Naive thymus-derived CD4-positive, alpha-beta T cell (primary cell): ENCODE data around the gene DIAPH2. TPM values are rescaled to one million over a fixed set of nuclear protein-coding genes. Genes with fewer than 3 reads are reported as not detected.
A peak's percentile ranks its signal among the peaks of the same experiment; 100 is the strongest.
"Not testable (repeated sequence)": the region's sequence is repeated elsewhere in the genome, so short reads cannot be mapped to it uniquely, and the experiment has no call there.

Experiments used
- ATAC-seq: fragments of 150-1000 bp; cut with Tn5 transposase; 2 replicates; pipeline ENCODE4 v1.10.0; 2021; ENCODE audit warnings: mild to moderate bottlenecking, moderate library complexity
- CTCF ChIA-PET: fragments of 350-600 bp; sonication (Branson Sonifier 250); formaldehyde crosslinking; loops from one replicate; lab custom pipeline; 2021; ENCODE audit warnings: antibody characterized with exemption; lab: Charles Lee
- POLR2A ChIA-PET: fragments of 350-600 bp; sonication (Branson Sonifier 250); formaldehyde crosslinking; loops from one replicate; lab custom pipeline; 2021; ENCODE audit warnings: antibody characterized with exemption, inconsistent platforms; lab: Charles Lee
- DNase-seq, 9 donors: peaks; one replicate each; pipeline versions ENCODE4 v3.0.0 to v3.0.0-alpha.2; 2020 to 2022; ENCODE audit warnings: mixed read lengths in 1 of 9
- H3K27ac ChIP-seq: one replicate; pipeline ENCODE4 v1.7.0; 2013; ENCODE audit warnings: mild to moderate bottlenecking, low read depth, low read length, moderate library complexity
- H3K27me3 ChIP-seq, 2 donors: one replicate each; pipeline ENCODE4 v1.7.0; 2013; ENCODE audit warnings: low read length in 2 of 2, mild to moderate bottlenecking in 2 of 2, moderate library complexity in 2 of 2; ENCODE audit not compliant: control insufficient read depth in 2 of 2, insufficient read depth in 2 of 2
- H3K36me3 ChIP-seq, 3 experiments: 1 replicate in 2 of 3; 2 replicates in 1 of 3; pipeline ENCODE4 v1.7.0; 2013; ENCODE audit warnings: low read length in 3 of 3, mild to moderate bottlenecking in 3 of 3, moderate library complexity in 1 of 3; ENCODE audit not compliant: insufficient read depth in 3 of 3, control insufficient read depth in 2 of 3
- H3K4me1 ChIP-seq, 2 donors: one replicate each; pipeline ENCODE4 v1.7.0; 2013; ENCODE audit warnings: low read length in 2 of 2, mild to moderate bottlenecking in 2 of 2, moderate library complexity in 1 of 2; ENCODE audit not compliant: control insufficient read depth in 2 of 2, insufficient read depth in 2 of 2
- H3K4me3 ChIP-seq: 2 replicates; pipeline ENCODE4 v1.7.0; 2013; ENCODE audit warnings: mild to moderate bottlenecking, low read length
- H3K9me3 ChIP-seq, 3 experiments: 1 replicate in 2 of 3; 2 replicates in 1 of 3; pipeline ENCODE4 v1.7.0; 2013; ENCODE audit warnings: low read length in 3 of 3; ENCODE audit not compliant: control insufficient read depth in 2 of 3
- H3K27ac Mint-ChIP-seq, 9 donors: one replicate each; pipeline ENCODE4 v1.8.0; 2020 to 2022; ENCODE audit warnings: mixed read lengths in 9 of 9, mild to moderate bottlenecking in 8 of 9, moderate library complexity in 5 of 9, inconsistent platforms in 2 of 9
- H3K27me3 Mint-ChIP-seq, 5 donors: one replicate each; pipeline ENCODE4 v1.8.0; 2021 to 2022; ENCODE audit warnings: mixed read lengths in 5 of 5, mild to moderate bottlenecking in 1 of 5
- H3K36me3 Mint-ChIP-seq, 5 donors: one replicate each; pipeline ENCODE4 v1.8.0; 2020 to 2022; ENCODE audit warnings: mixed read lengths in 5 of 5, mild to moderate bottlenecking in 3 of 5, inconsistent platforms in 1 of 5
- H3K4me1 Mint-ChIP-seq, 7 donors: one replicate each; pipeline ENCODE4 v1.8.0; 2020 to 2022; ENCODE audit warnings: mixed read lengths in 7 of 7, mild to moderate bottlenecking in 3 of 7, inconsistent platforms in 1 of 7
- H3K4me3 Mint-ChIP-seq, 10 donors: one replicate each; pipeline ENCODE4 v1.8.0; 2020 to 2022; ENCODE audit warnings: mild to moderate bottlenecking in 10 of 10, mixed read lengths in 10 of 10, moderate library complexity in 6 of 10, inconsistent platforms in 2 of 10
- H3K9me3 Mint-ChIP-seq, 11 donors: one replicate each; pipeline ENCODE4 v1.8.0; 2020 to 2022; ENCODE audit warnings: mixed read lengths in 11 of 11, mild to moderate bottlenecking in 4 of 11, inconsistent platforms in 1 of 11, moderate library complexity in 1 of 11
- intact Hi-C, 2 donors: fragments of 100-400 bp; cut with micrococcal nuclease; formaldehyde crosslinking; loops; one replicate each; pipeline ENCODE4 v1.15.1; 2023
- polyA plus RNA-seq, 2 donors: library from polyadenylated mRNA; unstranded; fragments of 300-500 nt; fragmentation: Illumina TruSeq; gene quantifications; one replicate each; pipeline ENCODE4 v1.2.3, GENCODE V29; 2021
- total RNA-seq, 6 experiments: library from RNA in 5 of 6; stranded (reverse) in 5 of 6; gene quantifications; 1 replicate in 5 of 6; 2 replicates in 1 of 6; pipeline ENCODE4 v1.2.3 and lab custom pipeline; 2021 to 2026

Gene DIAPH2
- total and polyA plus RNA-seq, 7 experiments from 2014 or later, result 4.2 to 23.9 (median 6.9) TPM

DNA sequence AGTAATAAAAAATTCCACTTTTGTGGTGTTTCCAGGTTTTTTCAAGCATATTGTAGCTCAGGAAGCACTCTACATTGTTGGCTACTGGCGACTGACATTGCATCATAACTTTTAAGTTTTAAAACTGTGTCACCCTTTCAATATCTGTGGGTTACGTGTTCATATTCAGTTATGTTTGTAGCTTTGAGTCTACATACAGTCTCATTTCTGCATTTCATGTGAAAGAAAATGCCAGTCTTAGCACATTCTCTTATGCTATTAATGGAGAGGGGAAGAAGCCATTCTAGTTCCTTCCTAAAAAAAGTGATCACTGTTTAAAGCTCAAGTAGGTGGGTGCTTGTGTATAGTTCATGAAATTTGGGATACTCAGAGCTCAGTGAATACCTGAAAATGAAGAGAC is 38.1 kb downstream of the DIAPH2 start:
- H3K27ac Mint-ChIP-seq, result no peak overlapping the region
- Histone ChIP-seq H3K27me3 (no peaks in the 10 kb centered on the region), H3K36me3 (no peaks in the 10 kb centered on the region), H3K27ac (no peak overlapping the region), H3K9me3 (no peaks in the 10 kb centered on the region), H3K4me1 (no peaks in the 10 kb centered on the region), H3K4me3 (no peak overlapping the region)
- no peaks in the 10 kb centered on the region for H3K27me3 Mint-ChIP-seq
- ATAC-seq, result peak; percentile 50
- H3K4me1 Mint-ChIP-seq, result peaks cover 0 to 8% (median 0%) of the 10 kb centered on the region in 7 donors
- H3K4me3 Mint-ChIP-seq, result no peak overlapping the region
- no peak for DNase-seq
- peaks cover 0 to 5% (median 0%) of the 10 kb centered on the region in 5 donors for H3K36me3 Mint-ChIP-seq
- ChIA-PET CTCF (no interaction called here), POLR2A (no interaction called here)
- intact Hi-C loops, result no loop called here
- H3K9me3 Mint-ChIP-seq, result peaks cover 0 to 3% (median 0%) of the 10 kb centered on the region in 11 donors

DNA sequence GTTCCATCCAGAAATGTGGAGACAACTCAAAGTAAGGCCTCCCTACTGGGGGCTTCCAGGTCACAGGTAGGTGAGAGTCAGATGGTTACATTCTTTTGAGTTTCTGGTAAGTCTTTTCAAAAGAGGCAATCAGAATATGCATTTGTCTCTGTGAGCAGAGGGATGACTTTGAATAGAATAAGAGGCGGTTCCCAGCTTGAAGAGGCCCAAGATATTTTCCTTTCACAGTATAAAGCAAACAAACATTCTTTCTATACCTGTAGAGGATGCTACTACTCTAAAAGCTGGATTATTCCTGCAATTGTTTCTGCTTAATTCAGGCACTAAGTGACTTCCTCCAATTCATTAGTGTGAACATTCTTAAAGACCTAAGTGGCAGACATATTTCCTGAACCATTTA is 44.4 kb downstream of the DIAPH2 start:
- peaks cover 0 to 5% (median 0%) of the 10 kb centered on the region in 11 donors for H3K9me3 Mint-ChIP-seq
- POLR2A ChIA-PET, result no interaction called here
- intact Hi-C loops, result no loop called here
- DNase-seq (no peak), ATAC-seq (no peak)
- no peak overlapping the region for H3K4me3 Mint-ChIP-seq
- Histone ChIP-seq H3K27ac (no peak overlapping the region), H3K27me3 (no peaks in the 10 kb centered on the region), H3K9me3 (no peaks in the 10 kb centered on the region), H3K36me3 (no peaks in the 10 kb centered on the region), H3K4me3 (no peak overlapping the region), H3K4me1 (no peaks in the 10 kb centered on the region)
- no peaks in the 10 kb centered on the region for H3K27me3 Mint-ChIP-seq
- H3K36me3 Mint-ChIP-seq, result no peaks in the 10 kb centered on the region
- no peak overlapping the region for H3K27ac Mint-ChIP-seq
- CTCF ChIA-PET, result no interaction called here
- H3K4me1 Mint-ChIP-seq, result peaks cover 0 to 10% (median 0%) of the 10 kb centered on the region in 7 donors

DNA sequence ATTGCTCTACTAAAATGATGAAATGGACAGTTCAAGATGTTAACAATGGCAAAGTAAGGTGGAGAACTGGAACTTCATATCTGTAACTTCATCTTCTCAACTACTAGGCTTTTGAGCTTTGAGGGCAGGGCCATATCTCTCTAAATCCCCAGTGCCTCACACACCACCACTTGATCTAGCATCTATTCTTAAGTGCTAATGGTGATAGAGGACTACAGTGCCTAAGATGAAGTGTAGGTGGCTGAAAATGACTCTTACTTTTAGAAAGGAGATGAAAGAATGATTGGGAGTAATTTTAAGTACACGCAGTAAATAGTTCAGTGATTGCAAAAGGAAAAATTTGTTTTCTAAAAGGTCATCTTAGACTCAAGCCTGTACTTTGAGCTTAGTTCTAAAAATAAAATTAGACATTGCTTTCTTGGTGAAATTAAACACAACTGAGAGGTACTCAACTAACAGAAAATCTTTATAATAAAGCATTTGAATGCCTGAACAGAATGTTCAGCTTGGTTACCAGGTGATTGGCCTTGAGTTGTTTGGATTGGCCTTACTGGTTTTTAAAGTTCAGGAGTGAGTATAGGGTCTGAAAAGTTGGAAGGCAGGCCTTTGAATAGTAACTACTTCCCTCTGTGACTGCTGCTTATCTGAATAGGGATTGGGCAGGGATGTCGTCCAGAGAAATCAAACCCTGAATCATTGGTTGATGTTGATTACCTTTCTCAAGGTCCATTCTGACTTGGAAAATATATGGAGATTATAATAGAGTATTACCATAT is 45.4 kb downstream of the DIAPH2 start:
- Histone ChIP-seq H3K36me3 (no peaks in the 10 kb centered on the region), H3K27me3 (no peaks in the 10 kb centered on the region), H3K27ac (no peak overlapping the region), H3K9me3 (no peaks in the 10 kb centered on the region), H3K4me3 (no peak overlapping the region), H3K4me1 (no peaks in the 10 kb centered on the region)
- Mint-ChIP-seq H3K4me3 (no peak overlapping the region), H3K27me3 (no peaks in the 10 kb centered on the region), H3K9me3 (peaks cover 0 to 5% (median 0%) of the 10 kb centered on the region in 11 donors), H3K27ac (no peak overlapping the region), H3K36me3 (no peaks in the 10 kb centered on the region), H3K4me1 (peaks cover 0 to 10% (median 0%) of the 10 kb centered on the region in 7 donors)
- POLR2A ChIA-PET, result no interaction called here
- no peak for ATAC-seq
- CTCF ChIA-PET, result no interaction called here
- no peak for DNase-seq
- intact Hi-C loops, result no loop called here

DNA sequence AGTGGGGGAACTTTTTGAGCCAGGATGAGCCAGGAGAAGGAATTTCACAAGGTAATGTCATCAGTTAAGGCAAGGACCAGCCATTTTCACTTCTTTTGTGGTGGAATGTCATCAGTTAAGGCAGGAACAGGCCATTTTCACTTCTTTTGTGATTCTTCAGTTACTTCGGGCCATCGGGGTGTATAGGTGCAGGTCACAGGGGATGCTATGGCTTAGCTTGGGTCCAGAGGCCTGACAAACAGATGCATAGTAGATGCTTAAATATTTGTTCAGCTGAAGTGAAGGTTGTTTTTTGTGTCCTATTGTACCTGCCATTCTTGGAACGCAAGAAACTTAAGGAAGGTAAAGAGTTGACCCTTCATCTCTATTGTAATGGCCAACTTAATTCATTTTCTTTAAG is 46.4 kb downstream of the DIAPH2 start:
- H3K4me1 Mint-ChIP-seq, H3K36me3 Mint-ChIP-seq, H3K36me3 ChIP-seq, H3K27ac Mint-ChIP-seq, H3K27me3 ChIP-seq, DNase-seq, H3K4me3 ChIP-seq, H3K4me3 Mint-ChIP-seq, H3K27ac ChIP-seq, ATAC-seq, CTCF ChIA-PET, H3K9me3 ChIP-seq, H3K4me1 ChIP-seq, H3K9me3 Mint-ChIP-seq, intact Hi-C loops, POLR2A ChIA-PET, H3K27me3 Mint-ChIP-seq: not testable (repeated sequence)

DNA sequence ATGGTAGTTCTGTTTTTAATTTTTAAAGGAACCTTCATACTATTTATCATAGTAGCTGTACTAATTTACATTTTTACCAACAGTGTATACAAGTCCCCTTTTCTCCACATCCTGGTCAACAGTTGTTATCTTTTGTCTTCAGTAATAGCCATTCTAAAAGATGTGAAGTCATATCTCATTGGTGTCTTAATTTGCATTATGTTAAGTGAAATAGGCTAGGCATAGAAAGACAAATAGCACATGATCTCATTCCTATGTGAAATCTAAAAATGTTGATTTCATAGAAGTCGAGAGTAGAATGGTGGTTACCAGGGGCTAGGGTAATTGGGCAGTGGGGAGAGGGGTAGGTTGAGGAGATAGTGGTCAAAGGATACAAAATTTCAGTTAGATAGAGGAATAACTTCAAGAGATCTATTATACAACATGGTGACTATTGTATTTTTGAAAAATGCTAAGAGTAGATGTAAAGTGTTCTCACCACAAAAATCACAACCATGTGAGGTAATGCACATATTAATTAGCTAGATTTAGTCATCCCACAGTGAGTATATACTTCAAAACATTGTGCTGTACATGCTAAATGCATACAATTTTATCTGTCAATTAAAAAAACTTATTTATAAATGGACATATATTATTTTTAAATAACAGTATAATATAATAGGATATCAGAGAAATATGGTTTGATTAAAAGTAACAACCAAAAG is 58.9 kb downstream of the DIAPH2 start:
- DNase-seq (no peak), ATAC-seq (no peak)
- ChIA-PET POLR2A (no interaction called here), CTCF (no interaction called here)
- H3K9me3 Mint-ChIP-seq, result no peaks in the 10 kb centered on the region
- H3K4me1 Mint-ChIP-seq, result no peaks in the 10 kb centered on the region
- Histone ChIP-seq H3K36me3 (no peaks in the 10 kb centered on the region), H3K4me1 (no peaks in the 10 kb centered on the region), H3K27me3 (no peaks in the 10 kb centered on the region), H3K4me3 (no peak overlapping the region), H3K9me3 (no peaks in the 10 kb centered on the region), H3K27ac (no peak overlapping the region)
- H3K36me3 Mint-ChIP-seq, result peaks cover 0 to 4% (median 3%) of the 10 kb centered on the region in 5 donors
- no peak overlapping the region for H3K27ac Mint-ChIP-seq
- H3K4me3 Mint-ChIP-seq, result no peak overlapping the region
- H3K27me3 Mint-ChIP-seq, result no peaks in the 10 kb centered on the region
- intact Hi-C loops, result no loop called here

DNA sequence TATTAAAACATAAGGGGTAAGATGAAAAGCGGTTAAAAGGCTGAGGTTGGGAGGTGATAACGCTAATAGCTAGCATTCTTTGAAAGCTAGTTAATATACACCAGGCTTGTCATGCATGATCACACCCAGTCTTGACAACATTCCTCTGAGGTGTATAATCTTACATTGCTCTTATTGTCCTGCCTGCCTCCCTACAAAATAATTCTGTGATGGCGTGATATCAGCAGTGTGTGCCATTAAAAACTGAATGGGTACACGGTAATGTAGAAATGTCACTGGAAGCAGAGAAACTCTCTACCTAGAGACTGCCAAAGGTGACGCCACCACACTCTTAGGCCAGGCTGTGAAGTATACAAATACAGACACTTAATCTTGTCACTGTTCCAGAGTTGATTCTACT is 68.1 kb downstream of the DIAPH2 start:
- H3K4me3 Mint-ChIP-seq, result no peak overlapping the region
- Histone ChIP-seq H3K9me3 (no peaks in the 10 kb centered on the region), H3K4me1 (no peaks in the 10 kb centered on the region), H3K36me3 (no peaks in the 10 kb centered on the region), H3K27me3 (no peaks in the 10 kb centered on the region), H3K27ac (no peak overlapping the region), H3K4me3 (no peak overlapping the region)
- CTCF ChIA-PET, result no interaction called here
- H3K36me3 Mint-ChIP-seq, result peaks cover 0 to 15% (median 5%) of the 10 kb centered on the region in 5 donors
- POLR2A ChIA-PET, result no interaction called here
- DNase-seq (no peak), ATAC-seq (no peak)
- H3K4me1 Mint-ChIP-seq, result no peaks in the 10 kb centered on the region
- H3K27ac Mint-ChIP-seq, result no peak overlapping the region
- intact Hi-C loops, result no loop called here
- H3K27me3 Mint-ChIP-seq, result no peaks in the 10 kb centered on the region
- no peaks in the 10 kb centered on the region for H3K9me3 Mint-ChIP-seq

DNA sequence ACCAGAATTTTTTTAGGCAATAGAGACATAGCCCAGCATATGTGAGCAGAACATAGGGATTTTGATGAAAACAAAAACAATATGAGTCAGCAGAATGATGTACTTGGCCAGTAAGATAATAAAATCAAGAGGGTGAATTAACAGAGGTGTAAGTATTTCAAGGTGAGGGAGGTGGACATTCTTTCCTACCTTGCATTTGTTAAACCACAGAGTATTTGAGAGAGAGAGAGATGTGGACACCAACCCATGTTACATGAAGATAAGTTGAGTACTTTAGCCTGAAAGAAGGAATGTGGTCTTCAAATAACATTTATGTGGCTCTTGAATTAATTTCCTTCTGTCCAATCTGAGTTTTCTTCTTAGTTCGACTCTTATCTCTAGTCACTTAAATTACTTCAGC is 68.6 kb downstream of the DIAPH2 start:
- Histone ChIP-seq H3K36me3 (no peaks in the 10 kb centered on the region), H3K4me1 (no peaks in the 10 kb centered on the region), H3K4me3 (no peak overlapping the region), H3K27ac (no peak overlapping the region), H3K27me3 (no peaks in the 10 kb centered on the region), H3K9me3 (no peaks in the 10 kb centered on the region)
- Mint-ChIP-seq H3K27ac (no peak overlapping the region), H3K9me3 (no peaks in the 10 kb centered on the region), H3K4me3 (no peak overlapping the region), H3K4me1 (no peaks in the 10 kb centered on the region), H3K36me3 (peaks cover 0 to 15% (median 5%) of the 10 kb centered on the region in 5 donors), H3K27me3 (no peaks in the 10 kb centered on the region)
- ATAC-seq (no peak), DNase-seq (no peak)
- CTCF ChIA-PET, result no interaction called here
- intact Hi-C loops, result no loop called here
- POLR2A ChIA-PET, result no interaction called here
